ENCODE data around the gene SLIT3. TPM values are rescaled to one million over a fixed set of nuclear protein-coding genes. Genes with fewer than 3 reads are reported as not detected.

SLIT3 gene
- total RNA-seq, 1 donor from 2014 or later = 0.22 TPM

DNA sequence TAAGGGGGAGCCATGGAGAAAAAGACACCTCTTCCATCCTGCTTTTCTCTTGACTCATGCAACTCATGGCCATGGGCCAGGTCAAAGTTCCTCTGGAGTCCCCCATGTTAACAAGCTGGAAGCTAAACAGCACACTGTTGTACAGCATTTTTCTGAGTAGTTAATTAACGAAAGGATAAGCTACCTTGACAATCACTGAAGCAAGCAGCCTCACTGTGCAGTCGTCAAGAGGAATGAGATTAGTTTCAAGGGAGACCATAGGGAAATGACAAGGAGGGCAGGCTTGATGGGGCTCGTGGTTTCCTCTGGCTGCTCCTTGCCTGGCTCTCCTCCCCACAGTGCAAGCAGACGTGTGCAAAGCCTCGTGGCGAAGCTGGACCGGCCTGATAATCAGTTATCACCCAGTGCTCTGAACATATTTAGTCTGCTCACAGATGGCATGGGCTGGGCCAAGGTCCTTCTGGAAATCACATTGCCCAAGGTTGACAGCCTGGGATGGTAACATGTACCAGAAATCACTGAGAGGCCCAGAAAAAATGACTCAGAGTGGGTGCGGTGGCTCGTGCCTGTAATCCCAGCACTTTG is 209.5 kb downstream of the SLIT3 start:
- Histone ChIP-seq H3K9me3 (ENCODE audit: low read depth) (no peaks in the 10 kb centered on the region), H3K4me2 (no peak overlapping the region), H3F3A (ENCODE audit: low read depth) (peaks cover 25% of the 10 kb centered on the region), H3K27me3 (no peaks in the 10 kb centered on the region), H3K4me3 (no peak overlapping the region), H4K20me1 (ENCODE audit: low read depth) (no peaks in the 10 kb centered on the region), H3K36me3 (no peaks in the 10 kb centered on the region), H2AFZ (replicated peaks) (no peak overlapping the region), H3K79me2 (ENCODE audit: low read depth) (no peaks in the 10 kb centered on the region), H3K4me1 (peaks cover 22% of the 10 kb centered on the region), H3K27ac (no peak overlapping the region), H3K9ac (no peak overlapping the region)
- DNase-seq (ENCODE audit: low spot score) = no peak
- H3K27ac Mint-ChIP-seq = peak overlapping the region; percentile 69
- peaks cover 32% of the 10 kb centered on the region for H3K4me1 Mint-ChIP-seq
- TF ChIP-seq EZH2phosphoT487 (IDR thresholded peaks at IDR 0.05) (no peak), EZH2 (IDR thresholded peaks at IDR 0.05) (no peak)
- TF ChIP-seq, protein P1, sequence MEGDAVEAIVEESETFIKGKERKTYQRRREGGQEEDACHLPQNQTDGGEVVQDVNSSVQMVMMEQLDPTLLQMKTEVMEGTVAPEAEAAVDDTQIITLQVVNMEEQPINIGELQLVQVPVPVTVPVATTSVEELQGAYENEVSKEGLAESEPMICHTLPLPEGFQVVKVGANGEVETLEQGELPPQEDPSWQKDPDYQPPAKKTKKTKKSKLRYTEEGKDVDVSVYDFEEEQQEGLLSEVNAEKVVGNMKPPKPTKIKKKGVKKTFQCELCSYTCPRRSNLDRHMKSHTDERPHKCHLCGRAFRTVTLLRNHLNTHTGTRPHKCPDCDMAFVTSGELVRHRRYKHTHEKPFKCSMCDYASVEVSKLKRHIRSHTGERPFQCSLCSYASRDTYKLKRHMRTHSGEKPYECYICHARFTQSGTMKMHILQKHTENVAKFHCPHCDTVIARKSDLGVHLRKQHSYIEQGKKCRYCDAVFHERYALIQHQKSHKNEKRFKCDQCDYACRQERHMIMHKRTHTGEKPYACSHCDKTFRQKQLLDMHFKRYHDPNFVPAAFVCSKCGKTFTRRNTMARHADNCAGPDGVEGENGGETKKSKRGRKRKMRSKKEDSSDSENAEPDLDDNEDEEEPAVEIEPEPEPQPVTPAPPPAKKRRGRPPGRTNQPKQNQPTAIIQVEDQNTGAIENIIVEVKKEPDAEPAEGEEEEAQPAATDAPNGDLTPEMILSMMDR (IDR thresholded peaks at IDR 0.05) = no peak
- H3K9me3 Mint-ChIP-seq = peaks cover 16% of the 10 kb centered on the region
- H3K27me3 Mint-ChIP-seq (ENCODE audit: insufficient read depth, low read depth) = peaks cover 10% of the 10 kb centered on the region
- peaks cover 3% of the 10 kb centered on the region for H3K36me3 Mint-ChIP-seq
- no peak overlapping the region for H3K4me3 Mint-ChIP-seq

DNA sequence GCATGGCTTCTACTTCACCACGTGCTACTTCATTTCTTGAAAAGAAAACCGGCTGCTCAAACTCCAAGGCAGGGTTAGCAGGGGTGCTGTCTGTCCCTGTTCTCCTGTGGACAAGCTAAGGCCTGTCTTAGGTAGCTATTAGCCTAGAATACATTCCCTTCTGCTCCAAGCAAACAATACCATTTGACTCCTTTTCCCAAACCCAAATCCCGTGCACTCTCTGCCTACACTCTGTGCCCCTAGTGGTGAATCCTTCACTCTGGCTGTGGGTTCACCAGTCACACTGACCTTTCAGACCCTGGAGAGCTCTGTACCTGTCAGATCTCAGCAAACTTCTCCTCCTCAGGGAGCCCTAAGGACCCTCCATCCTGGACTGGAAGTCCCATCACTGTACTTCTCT is 211.6 kb downstream of the SLIT3 start:
- TF ChIP-seq EZH2 (IDR thresholded peaks at IDR 0.05) (no peak), EZH2phosphoT487 (IDR thresholded peaks at IDR 0.05) (no peak)
- TF ChIP-seq, protein P1 (IDR thresholded peaks at IDR 0.05) = peak; percentile 15
- H3K79me2 ChIP-seq (ENCODE audit: low read depth) = no peaks in the 10 kb centered on the region
- no peak overlapping the region for H3K27ac ChIP-seq
- Mint-ChIP-seq H3K27me3 (ENCODE audit: insufficient read depth, low read depth) (peaks cover 8% of the 10 kb centered on the region), H3K9me3 (peaks cover 16% of the 10 kb centered on the region), H3K4me3 (peak overlapping the region; percentile 24), H3K4me1 (peaks cover 53% of the 10 kb centered on the region), H3K27ac (peak overlapping the region; percentile 78), H3K36me3 (peaks cover 3% of the 10 kb centered on the region)
- peaks cover 38% of the 10 kb centered on the region for H3K4me1 ChIP-seq
- H3F3A ChIP-seq (ENCODE audit: low read depth) = peaks cover 35% of the 10 kb centered on the region
- H2AFZ ChIP-seq (replicated peaks) = no peak overlapping the region
- no peaks in the 10 kb centered on the region for H4K20me1 ChIP-seq (ENCODE audit: low read depth)
- H3K4me3 ChIP-seq = no peak overlapping the region
- no peaks in the 10 kb centered on the region for H3K27me3 ChIP-seq
- no peaks in the 10 kb centered on the region for H3K9me3 ChIP-seq (ENCODE audit: low read depth)
- H3K9ac ChIP-seq = no peak overlapping the region
- no peak for DNase-seq (ENCODE audit: low spot score)
- no peaks in the 10 kb centered on the region for H3K36me3 ChIP-seq
- H3K4me2 ChIP-seq = no peak overlapping the region

DNA sequence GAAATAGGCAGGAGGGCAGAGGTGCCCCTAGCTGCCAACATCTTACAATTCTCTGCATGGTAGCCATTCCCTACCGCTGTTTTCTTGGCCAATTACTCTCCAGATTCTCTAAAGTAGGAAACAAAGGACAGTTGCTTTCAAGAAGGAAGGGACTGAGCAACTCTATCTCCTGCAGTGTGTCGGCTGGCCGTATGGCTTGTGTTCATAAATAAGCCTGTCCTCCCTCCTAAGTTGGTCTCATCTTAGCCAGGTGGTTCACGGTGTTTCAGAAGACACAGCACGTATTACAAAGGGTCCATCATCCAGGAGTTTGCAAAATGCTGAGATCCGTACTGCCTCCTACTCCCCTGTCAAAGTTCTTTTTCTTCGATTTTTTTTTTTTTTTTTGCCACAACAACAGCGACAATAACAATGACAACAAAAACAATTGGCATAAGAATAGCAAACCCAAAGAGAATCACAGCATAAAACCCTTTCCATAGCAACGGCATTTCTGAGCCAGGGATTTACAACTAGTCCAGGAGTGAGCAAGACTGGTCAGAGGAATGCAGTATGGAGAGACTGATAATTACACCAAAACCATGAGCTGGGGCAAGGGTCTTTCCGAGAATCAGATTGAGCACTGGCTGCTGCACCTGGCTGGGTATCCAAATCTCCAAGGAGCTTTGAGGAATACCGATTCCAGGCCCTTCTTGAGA is 212.8 kb downstream of the SLIT3 start:
- H3K36me3 Mint-ChIP-seq = peaks cover 3% of the 10 kb centered on the region
- TF ChIP-seq EZH2phosphoT487 (IDR thresholded peaks at IDR 0.05) (no peak), EZH2 (IDR thresholded peaks at IDR 0.05) (no peak)
- TF ChIP-seq, protein P1 (IDR thresholded peaks at IDR 0.05) = no peak

More for the DNA sequence above, 212.8 kb downstream of the SLIT3 start:
- Histone ChIP-seq H3K9me3 (ENCODE audit: low read depth) (no peaks in the 10 kb centered on the region), H3K36me3 (no peaks in the 10 kb centered on the region), H4K20me1 (ENCODE audit: low read depth) (no peaks in the 10 kb centered on the region), H3K4me1 (peaks cover 38% of the 10 kb centered on the region), H3K27ac (no peak overlapping the region), H3K79me2 (ENCODE audit: low read depth) (no peaks in the 10 kb centered on the region), H3K4me2 (peak overlapping the region; percentile 70), H2AFZ (replicated peaks) (peak overlapping the region; percentile 73), H3K27me3 (no peaks in the 10 kb centered on the region), H3K9ac (no peak overlapping the region), H3F3A (ENCODE audit: low read depth) (peaks cover 35% of the 10 kb centered on the region), H3K4me3 (no peak overlapping the region)
- Mint-ChIP-seq H3K4me1 (peaks cover 62% of the 10 kb centered on the region), H3K4me3 (peak overlapping the region; percentile 18), H3K27ac (peak overlapping the region; percentile 84), H3K27me3 (ENCODE audit: insufficient read depth, low read depth) (peaks cover 8% of the 10 kb centered on the region), H3K9me3 (peaks cover 16% of the 10 kb centered on the region)
- DNase-seq (ENCODE audit: low spot score) = peak; percentile 43
